Stomach (tissue), 9 donors: ENCODE results near the gene GDI2. TPM values are rescaled to one million over a fixed set of nuclear protein-coding genes. Genes with fewer than 3 reads are reported as not detected.

Experiments
- DNase-seq, 2 donors: peaks; one replicate each; pipeline versions ENCODE4 v3.0.0 to v3.0.0-alpha.2; 2013 to 2019
- H3K27ac ChIP-seq, 5 donors: fragments of 200-600 bp in 4 of 5; sonication (generic) in 4 of 5; one replicate each; pipeline ENCODE4 v1.5.1; 2013 to 2019; ENCODE audit warnings: mild to moderate bottlenecking in 1 of 5, moderate library complexity in 1 of 5
- H3K27me3 ChIP-seq, 3 donors: fragments of 200-600 bp; sonication (generic); one replicate each; pipeline ENCODE4 v1.5.1; 2017 to 2019; ENCODE audit warnings: mixed run types in 1 of 3
- H3K36me3 ChIP-seq, 4 donors: fragments of 200-600 bp; sonication (generic); 1 replicate in 3 of 4; 2 replicates in 1 of 4; pipeline ENCODE4 v1.5.1; 2016 to 2019
- H3K4me1 ChIP-seq, 4 donors: fragments of 200-600 bp; sonication (generic); one replicate each; pipeline ENCODE4 v1.5.1; 2016 to 2019
- H3K4me3 ChIP-seq, 4 donors: fragments of 200-600 bp; sonication (generic) in 3 of 4; one replicate each; pipeline ENCODE4 v1.5.1; 2016 to 2019; ENCODE audit warnings: mild to moderate bottlenecking in 1 of 4
- H3K9me3 ChIP-seq, 4 donors: fragments of 200-600 bp; sonication (generic); one replicate each; pipeline ENCODE4 v1.5.1; 2016 to 2019
- EP300 ChIP-seq: sonication (generic); formaldehyde crosslinking; IDR thresholded peaks from one replicate; pipeline ENCODE4 v1.6.1; 2017; ENCODE audit warnings: antibody characterized with exemption
- POLR2A ChIP-seq, 4 donors: fragments of 450-650 bp; IDR thresholded peaks; one replicate each; pipeline ENCODE4 v1.6.1; 2016; ENCODE audit warnings: antibody characterized with exemption in 4 of 4, control low read depth in 2 of 4, mild to moderate bottlenecking in 1 of 4, moderate library complexity in 1 of 4
- POLR2AphosphoS5 ChIP-seq, 3 donors: sonication (generic); formaldehyde crosslinking; IDR thresholded peaks; one replicate each; pipeline ENCODE4 v1.6.1; 2016; ENCODE audit warnings: antibody characterized with exemption in 3 of 3
- WGBS, 5 donors: extraction: QIAGEN DNeasy Blood & Tissue Kit in 3 of 5; methylation state at CpG; one replicate each; pipeline versions ENCODE4 v1.1.5 to v1.1.7; 2013 to 2018; 5-methylcytosine and 5-hydroxymethylcytosine counted together
- intact Hi-C: fragments of 100-400 bp; cut with DNase I; formaldehyde crosslinking; loops from one replicate; pipeline ENCODE4 v1.15.1; 2023; ENCODE audit warnings: low total_unique reads
- polyA plus RNA-seq, 3 donors: library from polyadenylated mRNA; stranded (reverse); fragments of 200-250 nt; gene quantifications; one replicate each; pipeline ENCODE4 v1.2.3, GENCODE V29; 2013
- total RNA-seq, 5 donors: library from RNA; depleted of rRNA; stranded (reverse); fragments of >200 nt; gene quantifications; one replicate each; pipeline versions ENCODE4 v1.1.0 to v1.2.3, GENCODE V29; 2014 to 2016
- TF ChIP-seq, protein P1 (sequence below), 7 experiments: fragments of 450-650 bp in 4 of 7; fragments of 200-600 bp in 3 of 7; sonication (generic) in 3 of 7; IDR thresholded peaks; one replicate each; pipeline ENCODE4 v1.5.1; 2016 to 2019; ENCODE audit warnings: antibody characterized with exemption in 7 of 7, control low read depth in 2 of 7, mild to moderate bottlenecking in 1 of 7
- donor health status: healthy with polysubstance abuse.
- donor health status: Bipolar disorder and iron deficiency.
- donor health status: healthy.

GDI2 gene
- total and polyA plus RNA-seq, 8 donors, result 63.4 to 600 (median 157) TPM

GRCh38 chr10:5736591-5736990 is 76.6 kb downstream of the GDI2 start:
- Histone ChIP-seq H3K9me3 (no peaks in the 10 kb centered on the region), H3K27me3 (no peaks in the 10 kb centered on the region), H3K4me3 (no peak overlapping the region), H3K36me3 (peaks cover under 1 to 72% (median 62%) of the 10 kb centered on the region in 4 donors), H3K27ac (no peak overlapping the region), H3K4me1 (no peaks in the 10 kb centered on the region)
- 54 to 74% (median 67%) methylated on average over 1 of the region's 1 CpG for WGBS, 5 donors
- intact Hi-C loops, result no loop called here
- no peak for TF ChIP-seq EP300
- TF ChIP-seq POLR2AphosphoS5 (IDR thresholded peaks at IDR 0.05), result no peak
- TF ChIP-seq, protein P1, sequence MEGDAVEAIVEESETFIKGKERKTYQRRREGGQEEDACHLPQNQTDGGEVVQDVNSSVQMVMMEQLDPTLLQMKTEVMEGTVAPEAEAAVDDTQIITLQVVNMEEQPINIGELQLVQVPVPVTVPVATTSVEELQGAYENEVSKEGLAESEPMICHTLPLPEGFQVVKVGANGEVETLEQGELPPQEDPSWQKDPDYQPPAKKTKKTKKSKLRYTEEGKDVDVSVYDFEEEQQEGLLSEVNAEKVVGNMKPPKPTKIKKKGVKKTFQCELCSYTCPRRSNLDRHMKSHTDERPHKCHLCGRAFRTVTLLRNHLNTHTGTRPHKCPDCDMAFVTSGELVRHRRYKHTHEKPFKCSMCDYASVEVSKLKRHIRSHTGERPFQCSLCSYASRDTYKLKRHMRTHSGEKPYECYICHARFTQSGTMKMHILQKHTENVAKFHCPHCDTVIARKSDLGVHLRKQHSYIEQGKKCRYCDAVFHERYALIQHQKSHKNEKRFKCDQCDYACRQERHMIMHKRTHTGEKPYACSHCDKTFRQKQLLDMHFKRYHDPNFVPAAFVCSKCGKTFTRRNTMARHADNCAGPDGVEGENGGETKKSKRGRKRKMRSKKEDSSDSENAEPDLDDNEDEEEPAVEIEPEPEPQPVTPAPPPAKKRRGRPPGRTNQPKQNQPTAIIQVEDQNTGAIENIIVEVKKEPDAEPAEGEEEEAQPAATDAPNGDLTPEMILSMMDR (IDR thresholded peaks at IDR 0.05), result no peak
- no peak for DNase-seq

DNA sequence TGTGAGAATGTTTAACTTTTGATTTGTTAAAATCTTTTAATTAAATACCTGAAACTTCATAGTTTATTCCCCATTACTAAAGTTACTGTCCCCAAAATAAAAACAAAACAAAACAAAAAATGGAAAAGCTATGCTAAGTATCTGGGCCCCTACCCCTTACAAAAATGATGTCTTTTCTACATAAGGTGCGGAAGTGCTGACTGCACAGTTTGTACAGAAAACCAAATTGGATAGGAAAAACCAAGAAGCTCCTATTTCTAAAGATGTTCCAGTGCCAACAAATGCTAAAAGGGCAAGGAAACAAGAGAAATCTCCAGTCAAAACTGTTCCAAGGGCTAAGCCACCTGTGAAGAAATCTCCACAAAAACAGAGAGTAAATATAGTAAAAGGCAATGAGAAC is 78.1 kb downstream of the GDI2 start:
- Histone ChIP-seq H3K4me1 (no peaks in the 10 kb centered on the region), H3K27ac (no peak overlapping the region), H3K36me3 (peaks cover 12 to 72% (median 62%) of the 10 kb centered on the region in 4 donors), H3K27me3 (no peaks in the 10 kb centered on the region), H3K9me3 (no peaks in the 10 kb centered on the region), H3K4me3 (no peak overlapping the region)
- intact Hi-C loops, result no loop called here
- DNase-seq, result no peak
- TF ChIP-seq POLR2A (IDR thresholded peaks at IDR 0.05) (no peak), POLR2AphosphoS5 (IDR thresholded peaks at IDR 0.05) (no peak), EP300 (no peak)
- TF ChIP-seq, protein P1 (IDR thresholded peaks at IDR 0.05), result no peak
- WGBS, 5 donors, result 91 to 100% (median 98%) methylated on average over 1 of the region's 1 CpG

DNA sequence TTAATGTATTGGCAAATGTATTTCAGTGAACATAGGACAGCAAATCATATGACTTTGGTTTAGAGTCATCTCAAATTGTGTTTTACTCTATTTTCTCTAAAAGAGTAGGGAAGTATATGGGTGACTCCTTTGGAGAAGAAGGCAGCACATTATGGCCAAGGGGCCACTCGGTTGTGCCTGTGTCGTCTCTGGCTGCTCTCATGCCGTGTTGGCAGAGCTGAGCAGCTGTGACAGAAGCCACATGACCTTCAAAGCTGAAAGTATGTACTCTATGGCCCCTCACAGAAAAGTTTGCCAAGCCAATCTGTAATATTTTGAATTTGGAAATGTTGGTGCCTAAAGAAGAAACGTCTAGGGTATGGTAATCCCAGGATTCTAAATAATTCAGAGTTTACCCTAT is 81.1 kb downstream of the GDI2 start:
- no peak for DNase-seq
- no peak overlapping the region for H3K27ac ChIP-seq
- intact Hi-C loops, result no loop called here
- 58 to 82% (median 68%) methylated on average over 4 of the region's 4 CpGs for WGBS, 5 donors
- peaks cover 12 to 85% (median 75%) of the 10 kb centered on the region in 4 donors for H3K36me3 ChIP-seq
- H3K27me3 ChIP-seq, result no peaks in the 10 kb centered on the region
- TF ChIP-seq EP300, result no peak
- TF ChIP-seq POLR2A (IDR thresholded peaks at IDR 0.05), result no peak
- TF ChIP-seq POLR2AphosphoS5 (IDR thresholded peaks at IDR 0.05), result no peak
- TF ChIP-seq, protein P1 (IDR thresholded peaks at IDR 0.05), result no peak
- H3K9me3 ChIP-seq, result no peaks in the 10 kb centered on the region
- no peaks in the 10 kb centered on the region for H3K4me1 ChIP-seq
- H3K4me3 ChIP-seq, result no peak overlapping the region

- Histone ChIP-seq H3K27me3 (no peaks in the 10 kb centered on the region), H3K36me3 (peaks cover 18 to 86% (median 79%) of the 10 kb centered on the region in 4 donors), H3K27ac (no peak overlapping the region), H3K9me3 (no peaks in the 10 kb centered on the region), H3K4me1 (no peaks in the 10 kb centered on the region), H3K4me3 (no peak overlapping the region)
- TF ChIP-seq, protein P1 (IDR thresholded peaks at IDR 0.05), result no peak
- TF ChIP-seq POLR2AphosphoS5 (IDR thresholded peaks at IDR 0.05), result no peak
- no peak for TF ChIP-seq EP300
- no peak for TF ChIP-seq POLR2A (IDR thresholded peaks at IDR 0.05)
- 61 to 93% (median 81%) methylated on average over 3 of the region's 3 CpGs for WGBS, 5 donors
- no peak for DNase-seq
- intact Hi-C loops, result no loop called here
Observed at GRCh38 chr10:5731559-5731958, 81.7 kb downstream of the GDI2 start.
